OCI-LY1 (cell line): ENCODE data around the gene CREB3L1.

ENCODE experiments used
- EZH2 ChIP-seq: fragments of 200-600 bp; sonication (generic), shearing (Covaris generic); IDR thresholded peaks from 2 replicates; pipeline ENCODE4 v1.8.0; 2017; ENCODE audit warnings: borderline replicate concordance, mixed run types, mild to moderate bottlenecking, antibody characterized with exemption, low read length, moderate library complexity, mixed read lengths
- TF ChIP-seq, protein P1 (sequence below): fragments of 200-600 bp; sonication (generic), shearing (Covaris generic); IDR thresholded peaks from 2 replicates; pipeline ENCODE4 v1.5.1; 2017; ENCODE audit warnings: mild to moderate bottlenecking, antibody characterized with exemption, low read length, moderate library complexity, mixed read lengths

- TF ChIP-seq EZH2: no peak
- TF ChIP-seq, protein P1, sequence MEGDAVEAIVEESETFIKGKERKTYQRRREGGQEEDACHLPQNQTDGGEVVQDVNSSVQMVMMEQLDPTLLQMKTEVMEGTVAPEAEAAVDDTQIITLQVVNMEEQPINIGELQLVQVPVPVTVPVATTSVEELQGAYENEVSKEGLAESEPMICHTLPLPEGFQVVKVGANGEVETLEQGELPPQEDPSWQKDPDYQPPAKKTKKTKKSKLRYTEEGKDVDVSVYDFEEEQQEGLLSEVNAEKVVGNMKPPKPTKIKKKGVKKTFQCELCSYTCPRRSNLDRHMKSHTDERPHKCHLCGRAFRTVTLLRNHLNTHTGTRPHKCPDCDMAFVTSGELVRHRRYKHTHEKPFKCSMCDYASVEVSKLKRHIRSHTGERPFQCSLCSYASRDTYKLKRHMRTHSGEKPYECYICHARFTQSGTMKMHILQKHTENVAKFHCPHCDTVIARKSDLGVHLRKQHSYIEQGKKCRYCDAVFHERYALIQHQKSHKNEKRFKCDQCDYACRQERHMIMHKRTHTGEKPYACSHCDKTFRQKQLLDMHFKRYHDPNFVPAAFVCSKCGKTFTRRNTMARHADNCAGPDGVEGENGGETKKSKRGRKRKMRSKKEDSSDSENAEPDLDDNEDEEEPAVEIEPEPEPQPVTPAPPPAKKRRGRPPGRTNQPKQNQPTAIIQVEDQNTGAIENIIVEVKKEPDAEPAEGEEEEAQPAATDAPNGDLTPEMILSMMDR: no peak
These were observed 30.4 kb upstream of the CREB3L1 start for GRCh38 chr11:46247090-46247489.
